Cardiac muscle cell (in vitro differentiated cells and primary cell): Measurements from ENCODE around the gene AQP9. TPM values are rescaled to one million over a fixed set of nuclear protein-coding genes. Genes with fewer than 3 reads are reported as not detected.
A peak's percentile ranks its signal among the peaks of the same experiment; 100 is the strongest.

Experiments used
- DNase-seq, 2 donors: peaks; one replicate each; pipeline versions ENCODE4 v3.0.0 to v3.0.0-alpha.2; 2010 to 2017; ENCODE audit warnings: low read depth in 1 of 2, low spot score in 1 of 2
- H3K27ac ChIP-seq: fragments of 200-600 bp; sonication (generic); 2 replicates; pipeline ENCODE4 v1.5.1; 2016
- H3K27me3 ChIP-seq: fragments of 200-600 bp; sonication (generic); 2 replicates; pipeline ENCODE4 v1.6.0; 2016; ENCODE audit warnings: control low read depth
- H3K36me3 ChIP-seq: fragments of 200-600 bp; sonication (generic); 2 replicates; pipeline ENCODE4 v1.5.1; 2016; ENCODE audit warnings: control low read depth
- H3K4me1 ChIP-seq: fragments of 200-600 bp; sonication (generic); 2 replicates; pipeline ENCODE4 v1.8.1; 2017; ENCODE audit warnings: low read depth, mild to moderate bottlenecking, mixed run types
- H3K4me3 ChIP-seq: fragments of 200-600 bp; sonication (generic); 2 replicates; pipeline ENCODE4 v1.5.1; 2016; ENCODE audit warnings: mild to moderate bottlenecking
- H3K9me3 ChIP-seq: fragments of 200-600 bp; sonication (generic); 2 replicates; pipeline ENCODE4 v1.5.1; 2017; ENCODE audit warnings: low read depth, mild to moderate bottlenecking, control low read depth
- CTCF ChIP-seq: IDR thresholded peaks from 2 replicates; pipeline ENCODE4 v1.5.1; 2012; ENCODE audit warnings: low read depth, mild to moderate bottlenecking, low read length
- polyA plus RNA-seq: library from polyadenylated mRNA; unstranded; fragments of >200 nt; fragmentation: Nextera tagmentation; extraction: Ambion mirVana; gene quantifications from 2 replicates; pipeline ENCODE4 v1.2.1, GENCODE V29; 2016
- total RNA-seq: library from RNA; depleted of rRNA; stranded (reverse); fragments of >200 nt; gene quantifications from 2 replicates; pipeline ENCODE4 v1.2.3, GENCODE V29; 2016

Gene AQP9
- total and polyA plus RNA-seq, 2 experiments from 2014 or later = not detected

DNA sequence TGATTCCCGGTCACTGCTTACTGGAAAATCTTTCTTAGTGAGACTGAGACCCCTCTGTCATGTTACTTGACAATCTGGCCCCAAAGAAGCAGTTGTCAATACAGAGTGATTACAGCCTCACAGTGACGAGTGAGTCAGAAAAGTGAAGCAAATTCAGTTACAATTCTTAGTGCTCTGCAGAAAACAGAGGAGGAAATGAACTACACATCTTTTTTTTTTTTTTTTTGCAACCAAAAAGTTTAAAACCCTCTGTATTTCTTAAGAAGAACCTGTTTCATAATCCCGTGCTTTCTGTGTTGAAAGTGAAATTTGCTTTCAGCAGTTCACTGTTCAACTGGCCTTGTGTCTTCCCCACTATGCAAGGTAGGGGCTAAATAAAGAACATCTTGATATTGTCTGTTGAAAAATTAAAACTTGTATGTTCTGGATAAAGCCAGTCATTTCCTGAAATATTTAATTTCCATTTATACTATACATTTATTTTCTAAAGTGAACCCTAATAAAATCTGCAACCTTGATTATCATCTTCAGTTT is 1.9 kb downstream of the AQP9 start:
- Histone ChIP-seq H3K9me3 (no peaks in the 10 kb centered on the region), H3K27me3 (no peaks in the 10 kb centered on the region), H3K27ac (no peak overlapping the region), H3K36me3 (no peaks in the 10 kb centered on the region), H3K4me3 (no peak overlapping the region), H3K4me1 (peaks cover 10% of the 10 kb centered on the region)
- TF ChIP-seq CTCF = no peak
- DNase-seq = peak in 1 of 2 donors; percentile 13

GRCh38 chr15:58141894-58142293 is 3.7 kb downstream of the AQP9 start:
- Histone ChIP-seq H3K36me3 (no peaks in the 10 kb centered on the region), H3K27me3 (no peaks in the 10 kb centered on the region), H3K27ac (no peak overlapping the region), H3K4me1 (peaks cover 10% of the 10 kb centered on the region), H3K4me3 (no peak overlapping the region), H3K9me3 (no peaks in the 10 kb centered on the region)
- no peak for TF ChIP-seq CTCF
- no peak for DNase-seq

- Histone ChIP-seq H3K27me3 (no peaks in the 10 kb centered on the region), H3K4me3 (no peak overlapping the region), H3K27ac (no peak overlapping the region), H3K9me3 (no peaks in the 10 kb centered on the region), H3K36me3 (no peaks in the 10 kb centered on the region), H3K4me1 (peaks cover 10% of the 10 kb centered on the region)
- DNase-seq = no peak
- no peak for TF ChIP-seq CTCF
Observed at GRCh38 chr15:58142827-58143461, 4.8 kb downstream of the AQP9 start.

GRCh38 chr15:58145606-58146005 is 7.4 kb downstream of the AQP9 start:
- Histone ChIP-seq H3K27ac (no peak overlapping the region), H3K27me3 (no peaks in the 10 kb centered on the region), H3K36me3 (no peaks in the 10 kb centered on the region), H3K4me1 (no peaks in the 10 kb centered on the region), H3K4me3 (no peak overlapping the region), H3K9me3 (no peaks in the 10 kb centered on the region)
- no peak for TF ChIP-seq CTCF
- DNase-seq = no peak

DNA sequence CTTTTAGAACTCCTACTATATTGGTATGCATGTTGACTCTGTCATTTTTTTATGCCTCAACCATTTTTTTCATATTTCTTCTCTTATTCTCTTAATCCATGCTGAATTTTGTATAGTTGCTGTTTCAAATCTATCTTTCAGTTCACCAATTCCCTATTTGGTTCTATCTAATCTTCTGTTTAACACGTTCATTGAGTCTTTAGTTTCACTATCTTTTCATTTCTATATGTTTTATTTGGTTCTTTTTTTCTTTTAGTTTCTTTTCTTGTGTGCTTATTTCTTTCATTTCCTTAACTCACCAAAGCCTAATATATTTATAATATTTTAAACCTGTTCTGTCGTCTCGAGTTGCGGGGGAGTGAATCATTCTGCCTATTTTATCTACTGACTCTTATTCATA is 8.0 kb downstream of the AQP9 start:
- DNase-seq = no peak
- no peaks in the 10 kb centered on the region for H3K36me3 ChIP-seq
- H3K9me3 ChIP-seq = no peaks in the 10 kb centered on the region
- no peak overlapping the region for H3K27ac ChIP-seq
- no peaks in the 10 kb centered on the region for H3K27me3 ChIP-seq
- H3K4me3 ChIP-seq = no peak overlapping the region
- no peaks in the 10 kb centered on the region for H3K4me1 ChIP-seq
- TF ChIP-seq CTCF = no peak
